ENCODE measurements around the gene MLLT10.

Gene MLLT10

GRCh38 chr10:21518149-21518640, 15.8 kb upstream of the MLLT10 start:
- TF ChIP-seq, protein P1, sequence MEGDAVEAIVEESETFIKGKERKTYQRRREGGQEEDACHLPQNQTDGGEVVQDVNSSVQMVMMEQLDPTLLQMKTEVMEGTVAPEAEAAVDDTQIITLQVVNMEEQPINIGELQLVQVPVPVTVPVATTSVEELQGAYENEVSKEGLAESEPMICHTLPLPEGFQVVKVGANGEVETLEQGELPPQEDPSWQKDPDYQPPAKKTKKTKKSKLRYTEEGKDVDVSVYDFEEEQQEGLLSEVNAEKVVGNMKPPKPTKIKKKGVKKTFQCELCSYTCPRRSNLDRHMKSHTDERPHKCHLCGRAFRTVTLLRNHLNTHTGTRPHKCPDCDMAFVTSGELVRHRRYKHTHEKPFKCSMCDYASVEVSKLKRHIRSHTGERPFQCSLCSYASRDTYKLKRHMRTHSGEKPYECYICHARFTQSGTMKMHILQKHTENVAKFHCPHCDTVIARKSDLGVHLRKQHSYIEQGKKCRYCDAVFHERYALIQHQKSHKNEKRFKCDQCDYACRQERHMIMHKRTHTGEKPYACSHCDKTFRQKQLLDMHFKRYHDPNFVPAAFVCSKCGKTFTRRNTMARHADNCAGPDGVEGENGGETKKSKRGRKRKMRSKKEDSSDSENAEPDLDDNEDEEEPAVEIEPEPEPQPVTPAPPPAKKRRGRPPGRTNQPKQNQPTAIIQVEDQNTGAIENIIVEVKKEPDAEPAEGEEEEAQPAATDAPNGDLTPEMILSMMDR (IDR thresholded peaks at IDR 0.05; ENCODE audit: insufficient read depth, missing control alignments): no peak
- DNase-seq (ENCODE audit: insufficient read length, low spot score) (no peak), FAIRE-seq (no peak)

GRCh38 chr10:21518641-21519396, 15.2 kb upstream of the MLLT10 start:
- DNase-seq (ENCODE audit: insufficient read length, low spot score) (no peak), FAIRE-seq (peak; percentile 16)
- TF ChIP-seq, protein P1 (IDR thresholded peaks at IDR 0.05; ENCODE audit: insufficient read depth, missing control alignments): no peak

GRCh38 chr10:21519397-21519933, 14.6 kb upstream of the MLLT10 start:
- no peak for DNase-seq (ENCODE audit: insufficient read length, low spot score)
- TF ChIP-seq, protein P1 (IDR thresholded peaks at IDR 0.05; ENCODE audit: insufficient read depth, missing control alignments): no peak
- no peak for FAIRE-seq

DNA sequence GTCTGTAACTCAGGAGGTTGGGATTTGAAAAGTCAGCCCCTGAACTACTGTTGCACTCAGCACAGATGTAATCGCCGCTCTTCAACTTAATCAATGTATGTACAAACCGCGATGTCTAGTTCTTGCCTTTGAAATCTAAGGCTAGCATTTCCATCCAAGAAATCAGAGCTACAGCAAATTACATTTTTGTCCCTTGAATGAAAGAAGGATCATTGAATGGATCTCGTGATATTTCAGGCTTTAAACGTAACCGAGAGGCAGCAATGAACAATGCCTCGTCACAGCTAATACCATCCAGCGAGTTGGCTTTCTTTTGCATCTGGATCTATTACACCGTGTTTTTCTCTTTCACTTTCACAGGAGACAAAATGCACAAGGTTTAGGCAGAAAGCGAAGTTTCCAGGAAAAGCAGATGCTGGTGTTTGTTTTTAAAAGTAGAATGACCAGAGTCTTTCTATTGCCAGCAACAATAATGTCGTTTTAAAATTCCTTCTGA, 14.0 kb upstream of the MLLT10 start:
- FAIRE-seq (peak; percentile 16), DNase-seq (ENCODE audit: insufficient read length, low spot score) (no peak)
- TF ChIP-seq, protein P1 (IDR thresholded peaks at IDR 0.05; ENCODE audit: insufficient read depth, missing control alignments): no peak

- FAIRE-seq (no peak), DNase-seq (ENCODE audit: insufficient read length, low spot score) (no peak)
- TF ChIP-seq, protein P1 (IDR thresholded peaks at IDR 0.05; ENCODE audit: insufficient read depth, missing control alignments): no peak
Observed at GRCh38 chr10:21520509-21520908, 13.5 kb upstream of the MLLT10 start.

- FAIRE-seq (no peak), DNase-seq (ENCODE audit: insufficient read length, low spot score) (no peak)
- TF ChIP-seq, protein P1 (IDR thresholded peaks at IDR 0.05; ENCODE audit: insufficient read depth, missing control alignments): no peak
Observed at GRCh38 chr10:21520949-21521348, 13.1 kb upstream of the MLLT10 start.

Measured in D721Med (cell line).